Transverse colon (tissue), 3 donors: ENCODE data around the gene MAGI2.

Experiments
- CTCF ChIP-seq, 5 experiments: fragments of 200-600 bp in 3 of 5; fragments of 450-650 bp in 2 of 5; sonication (generic) in 3 of 5; IDR thresholded peaks; 1 replicate in 2 of 5; 2 replicates in 3 of 5; pipeline ENCODE4 v1.5.1; 2016 to 2017; ENCODE audit warnings: antibody characterized with exemption in 5 of 5, inconsistent platforms in 3 of 5, mild to moderate bottlenecking in 2 of 5, moderate library complexity in 1 of 5
- EP300 ChIP-seq: sonication (generic); formaldehyde crosslinking; IDR thresholded peaks from one replicate; pipeline ENCODE4 v1.6.1; 2017; ENCODE audit warnings: antibody characterized with exemption, low read depth
- POLR2A ChIP-seq: fragments of 450-650 bp; IDR thresholded peaks from one replicate; pipeline ENCODE4 v1.6.1; 2016; ENCODE audit warnings: antibody characterized with exemption, mild to moderate bottlenecking, moderate library complexity

GRCh38 chr7:78438433-78438832, 1015.0 kb downstream of the MAGI2 start:
- no peak for TF ChIP-seq CTCF (IDR thresholded peaks at IDR 0.05)
- no peak for TF ChIP-seq POLR2A
- no peak for TF ChIP-seq EP300
